Hematopoietic multipotent progenitor cell treated with erythropoietin and hydrocortisone succinate and interleukin-3 and kit ligand, for 4 days (in vitro differentiated cells): ENCODE results near the gene HK1.
A peak's percentile ranks its signal among the peaks of the same experiment; 100 is the strongest.
"Not testable (repeated sequence)": the region's sequence is repeated elsewhere in the genome, so short reads cannot be mapped to it uniquely, and the experiment has no call there.

Source experiments
- DNase-seq: peaks from one replicate; pipeline ENCODE4 v3.0.0-alpha.2; 2015

The HK1 gene

DNA sequence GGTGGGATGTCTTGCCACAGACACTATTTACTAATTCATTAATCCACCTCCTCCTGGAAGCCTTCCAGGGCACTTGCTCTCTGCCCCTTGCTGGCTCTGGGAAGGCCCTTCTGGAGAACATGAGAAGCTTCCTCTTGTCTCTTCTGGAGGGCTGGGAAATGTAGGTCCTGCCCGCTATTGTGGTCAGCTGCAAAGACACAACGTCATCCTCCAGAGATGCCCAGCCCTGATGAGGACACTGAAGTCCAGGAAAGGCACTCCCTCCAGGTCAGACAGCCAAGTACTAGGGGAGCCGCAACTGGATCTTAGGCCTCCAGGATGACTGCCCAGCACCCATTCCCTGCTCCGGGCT is 148.1 kb downstream of the HK1 start:
- no peak for DNase-seq

DNA sequence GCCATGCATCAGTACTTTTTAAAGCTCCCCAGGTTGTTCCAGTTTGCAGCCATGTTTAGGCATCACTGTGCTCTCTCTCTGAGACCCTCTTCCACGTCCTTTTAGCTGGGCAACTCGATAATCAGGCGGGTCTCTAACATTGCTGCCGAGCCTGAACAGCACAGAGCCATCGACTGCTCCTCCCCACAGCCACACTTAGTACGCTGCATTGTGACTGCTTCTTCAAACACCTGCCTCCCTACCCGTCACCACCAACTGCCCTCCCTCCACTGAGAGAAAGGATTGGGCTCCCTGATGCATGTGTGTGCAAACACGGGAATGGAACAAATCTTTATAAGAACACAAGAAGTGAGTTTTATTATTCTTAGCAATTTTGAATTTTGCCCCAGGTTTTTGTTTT is 149.9 kb downstream of the HK1 start:
- DNase-seq: no peak

DNA sequence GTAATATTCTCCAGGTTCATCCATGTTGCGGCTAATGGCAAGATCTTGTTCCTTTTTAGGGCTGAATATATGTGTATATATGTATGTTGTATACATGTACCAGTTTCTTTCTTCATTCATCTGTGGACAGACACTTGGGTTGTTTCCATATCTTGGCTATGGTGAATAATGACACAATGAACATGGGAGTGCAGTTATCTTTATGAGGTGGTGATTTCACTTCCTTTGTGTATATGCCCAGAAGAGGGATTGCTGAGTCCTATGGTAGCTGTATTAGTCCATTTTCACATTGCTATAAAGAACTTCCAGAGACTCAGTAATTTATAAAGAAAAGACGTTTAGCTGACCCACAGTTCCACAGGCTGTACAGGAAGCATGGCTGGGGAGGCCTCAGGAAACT is 155.9 kb downstream of the HK1 start:
- DNase-seq: no peak

DNA sequence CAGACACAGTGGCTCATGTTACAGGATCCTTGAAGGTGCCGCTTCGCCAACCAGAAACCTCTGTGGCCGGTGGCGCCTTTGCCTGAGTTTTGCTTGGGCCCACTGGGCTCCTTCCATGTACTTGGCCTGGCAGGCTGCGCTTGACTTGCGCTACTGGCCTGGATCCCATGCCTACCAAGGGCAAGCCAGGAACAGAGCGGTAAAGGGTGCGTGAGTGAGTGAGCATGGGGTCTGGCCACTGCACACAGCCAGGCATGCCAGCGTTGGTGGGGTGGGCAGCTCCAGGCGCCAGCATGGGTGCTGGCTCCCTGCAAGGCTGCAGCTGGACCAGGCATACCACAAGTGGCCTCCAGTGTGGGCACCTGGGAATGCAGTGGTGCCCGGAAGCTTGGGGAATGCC is 156.6 kb downstream of the HK1 start:
- DNase-seq: no peak

DNA sequence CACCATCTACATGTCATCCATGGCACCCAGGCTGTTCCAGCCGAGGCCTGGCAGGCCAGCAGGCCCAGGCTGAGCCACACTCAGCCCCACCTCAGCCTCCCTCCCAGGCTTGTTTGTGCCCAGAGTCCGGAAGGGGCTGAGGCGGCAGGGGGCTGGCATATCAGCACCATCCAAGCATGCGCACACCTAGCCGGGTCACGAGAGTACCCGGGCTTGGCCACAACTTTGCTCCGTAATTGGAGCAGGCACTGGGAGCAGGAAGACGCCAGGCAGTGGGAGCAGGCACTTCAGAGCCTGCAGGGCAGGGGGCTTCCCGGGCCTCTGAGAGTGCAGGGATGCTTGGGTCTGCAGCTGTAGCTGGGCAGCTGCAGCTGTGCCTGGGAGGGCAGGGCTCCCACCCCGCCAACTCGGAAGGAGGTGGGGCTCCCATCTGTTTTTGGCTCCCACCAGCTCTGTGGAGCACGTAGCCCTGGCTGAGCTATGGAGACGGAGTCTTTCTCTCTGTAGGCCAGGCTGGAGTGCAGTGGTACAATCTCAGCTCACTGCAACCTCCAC is 157.7 kb downstream of the HK1 start:
- no peak for DNase-seq

DNA sequence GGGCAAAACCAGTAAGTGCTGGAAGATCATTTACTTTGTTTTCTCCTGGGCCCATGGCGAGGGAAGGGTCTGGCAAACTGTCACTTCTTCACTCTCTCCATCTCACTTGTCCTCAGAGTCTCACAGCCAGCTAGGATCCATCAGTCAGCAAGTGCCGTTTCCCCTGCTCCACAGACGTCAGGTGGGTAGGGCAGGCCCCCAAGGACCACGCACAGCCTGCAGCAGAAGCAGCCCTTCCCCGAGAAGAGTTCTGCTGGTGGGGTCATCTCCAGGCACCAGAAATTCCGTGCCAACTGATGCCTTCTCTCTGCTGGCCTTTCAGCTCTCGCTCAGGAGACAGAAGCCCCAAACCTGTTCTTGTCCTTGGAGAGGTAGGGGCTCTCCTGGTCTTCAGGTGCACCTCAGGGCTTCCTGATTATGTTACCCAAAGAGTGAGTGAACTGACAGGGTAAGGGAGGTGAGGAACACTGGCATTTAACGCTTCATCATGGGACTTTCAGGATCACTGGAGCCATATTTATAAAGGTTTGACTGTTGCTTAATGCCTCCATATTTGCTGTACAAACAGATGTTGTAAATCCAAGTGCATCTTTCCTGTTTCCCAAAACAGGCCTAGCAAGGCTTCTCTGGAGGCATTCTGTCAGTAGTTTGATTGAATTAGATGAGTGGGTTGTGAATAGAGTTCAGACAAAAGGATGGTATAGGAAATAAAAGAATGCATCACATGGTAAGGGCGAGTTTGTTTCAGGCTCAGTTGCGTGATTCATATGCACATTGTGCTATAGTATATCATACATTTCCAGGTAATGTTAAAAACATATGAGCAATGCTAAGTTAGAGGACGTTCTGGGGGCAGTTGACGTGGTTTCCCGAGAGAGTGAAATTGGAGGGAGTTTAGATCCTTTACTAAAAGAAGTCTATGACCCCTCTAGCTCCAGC is 159.3 kb downstream of the HK1 start:
- no peak for DNase-seq

DNA sequence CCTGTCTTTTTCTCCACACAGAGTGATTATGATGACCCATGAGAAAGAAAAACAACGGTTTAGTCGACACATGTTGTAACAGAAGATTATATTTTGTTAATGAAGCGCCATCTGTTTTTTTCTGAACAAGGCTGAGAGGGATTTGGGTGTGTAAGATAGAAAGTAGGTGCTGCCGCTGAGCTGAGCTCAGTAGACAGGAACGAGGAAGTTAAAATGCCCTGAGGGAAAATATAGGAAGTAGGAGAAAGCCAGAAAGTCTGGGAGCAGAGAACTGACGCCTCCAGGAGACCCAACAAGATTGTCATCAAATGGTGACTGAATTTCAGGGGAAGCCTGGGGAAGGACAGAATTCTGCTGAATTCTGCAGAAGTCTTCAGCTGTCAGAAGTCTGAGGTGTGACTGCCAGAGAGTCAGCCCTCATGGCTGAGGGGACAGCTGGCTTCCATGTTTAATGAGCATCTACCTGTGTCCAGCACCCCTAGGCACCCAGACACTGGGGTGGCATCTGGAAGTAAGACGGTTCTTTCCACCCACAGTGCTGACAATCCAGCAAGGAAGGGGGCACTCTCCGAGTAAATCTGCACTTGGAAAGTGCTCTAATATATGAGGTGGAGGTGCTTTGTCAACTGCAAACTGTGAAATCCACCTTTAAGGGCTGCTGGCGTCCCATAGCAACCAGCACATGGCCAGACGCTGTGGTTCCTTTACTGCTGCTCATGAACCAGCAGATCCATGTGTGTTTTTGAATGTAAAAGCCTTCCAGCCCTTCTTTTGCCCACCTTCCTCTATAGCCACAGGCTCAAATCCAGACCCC is 160.4 kb downstream of the HK1 start:
- DNase-seq: no peak

DNA sequence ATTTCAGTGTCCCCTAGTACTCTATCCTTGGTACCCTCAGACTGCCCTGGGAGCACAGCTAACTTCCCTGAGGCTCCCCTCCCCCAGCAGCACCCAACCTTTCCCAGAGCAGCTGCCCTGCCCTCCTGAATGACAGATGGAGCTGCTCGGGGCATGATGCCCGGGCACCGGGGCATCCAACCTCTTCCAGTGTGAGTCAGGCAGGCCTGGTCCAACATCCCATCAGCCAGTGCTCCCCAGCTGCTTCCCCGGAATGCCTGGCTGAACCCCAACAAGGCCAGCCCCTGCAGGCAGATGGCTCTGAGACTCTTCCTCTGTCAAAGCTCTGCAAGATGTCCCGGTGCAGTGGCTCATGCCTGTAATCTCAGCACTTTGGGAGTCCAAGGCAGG is 161.0 kb downstream of the HK1 start:
- no peak for DNase-seq

DNA sequence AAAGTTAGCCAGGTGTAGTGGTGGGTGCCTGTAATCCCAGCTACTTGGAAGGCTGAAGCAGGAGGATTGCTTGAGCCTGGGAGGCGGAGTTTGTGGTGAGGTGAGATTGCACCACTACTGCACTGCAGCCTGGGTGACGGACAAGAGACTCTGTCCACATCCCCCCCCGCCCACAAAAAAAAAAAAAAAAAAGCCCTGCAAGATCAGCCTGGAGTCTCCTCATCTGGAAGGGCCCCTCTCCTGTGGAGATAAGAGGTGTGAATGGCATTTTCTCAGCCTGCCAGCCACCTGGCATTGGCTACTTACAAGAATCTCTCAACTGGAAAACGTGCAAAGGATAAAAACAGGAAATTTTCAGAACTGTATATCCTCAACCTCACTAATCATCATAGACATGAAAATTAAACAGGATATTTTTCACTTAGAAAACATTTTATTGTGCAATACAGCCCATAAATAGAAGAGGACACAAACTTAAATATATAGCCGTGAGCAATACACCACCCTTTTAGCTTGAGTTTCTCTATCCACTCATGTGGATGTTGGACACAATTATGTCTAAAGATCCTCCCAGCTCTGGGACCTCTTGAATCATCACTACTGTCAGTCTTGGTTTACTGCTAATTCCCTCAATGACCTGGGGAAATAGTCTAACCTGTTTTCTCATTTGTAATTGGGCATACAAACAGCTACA is 161.7 kb downstream of the HK1 start:
- DNase-seq: peak; percentile 76

DNA sequence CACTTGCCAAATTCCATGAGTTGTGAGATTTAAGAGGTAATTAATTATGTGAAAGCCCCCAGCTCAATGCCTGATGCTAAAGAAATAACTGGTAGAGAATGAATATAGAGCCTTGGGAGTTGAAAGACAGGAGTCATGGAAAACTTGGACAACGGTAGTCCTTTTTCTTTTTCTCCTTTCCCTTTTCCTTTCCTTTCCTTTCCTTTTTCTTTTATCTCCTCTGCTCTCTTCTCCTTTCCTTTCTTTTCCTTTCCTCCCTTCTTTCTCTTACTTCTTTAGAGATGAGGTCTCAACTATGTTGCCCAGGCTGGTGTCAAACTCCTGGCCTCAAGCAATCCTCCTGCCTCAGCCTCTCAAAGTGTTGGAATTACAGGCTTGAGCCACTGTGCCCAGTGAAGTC is 165.1 kb downstream of the HK1 start:
- no peak for DNase-seq

DNA sequence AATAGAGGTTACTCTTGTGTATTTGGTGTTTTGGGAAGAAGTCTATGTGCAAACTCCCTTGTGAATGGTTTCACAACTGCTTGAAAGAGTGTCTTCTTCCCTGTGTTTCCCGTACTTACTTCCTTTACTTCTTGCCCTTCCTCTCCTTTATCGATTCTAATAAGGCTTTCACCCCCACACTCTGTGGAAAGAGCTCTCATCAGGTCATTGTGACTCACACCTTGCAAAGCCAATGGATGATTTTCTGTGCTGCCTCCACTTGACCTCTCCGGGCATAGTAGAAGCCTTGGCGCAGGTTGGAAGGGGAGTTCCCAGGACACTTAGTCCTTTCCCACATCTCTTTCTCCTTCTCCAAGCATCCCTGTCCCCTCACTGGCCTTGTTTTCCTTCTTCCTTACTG is 166.7 kb downstream of the HK1 start:
- DNase-seq: no peak

DNA sequence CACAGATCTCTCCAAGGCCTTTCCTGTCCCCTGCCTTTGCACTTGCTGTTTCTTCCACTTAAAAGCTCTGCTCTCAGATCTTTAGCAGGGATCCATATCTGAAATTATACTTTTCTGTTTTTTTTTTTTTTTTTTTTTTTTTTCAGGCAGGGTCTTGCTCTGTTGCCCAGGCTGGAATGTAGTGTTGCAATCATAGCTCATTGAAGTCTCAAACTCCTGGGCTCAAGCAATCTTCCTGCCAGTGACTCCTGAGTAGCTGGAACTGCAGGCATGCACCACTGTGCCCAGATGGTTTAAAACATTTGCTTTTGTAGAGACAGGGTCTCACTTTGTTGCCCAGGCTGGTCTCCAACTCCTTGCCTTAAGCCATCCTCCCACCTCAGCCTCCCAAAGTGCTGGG is 167.9 kb downstream of the HK1 start:
- DNase-seq: no peak

DNA sequence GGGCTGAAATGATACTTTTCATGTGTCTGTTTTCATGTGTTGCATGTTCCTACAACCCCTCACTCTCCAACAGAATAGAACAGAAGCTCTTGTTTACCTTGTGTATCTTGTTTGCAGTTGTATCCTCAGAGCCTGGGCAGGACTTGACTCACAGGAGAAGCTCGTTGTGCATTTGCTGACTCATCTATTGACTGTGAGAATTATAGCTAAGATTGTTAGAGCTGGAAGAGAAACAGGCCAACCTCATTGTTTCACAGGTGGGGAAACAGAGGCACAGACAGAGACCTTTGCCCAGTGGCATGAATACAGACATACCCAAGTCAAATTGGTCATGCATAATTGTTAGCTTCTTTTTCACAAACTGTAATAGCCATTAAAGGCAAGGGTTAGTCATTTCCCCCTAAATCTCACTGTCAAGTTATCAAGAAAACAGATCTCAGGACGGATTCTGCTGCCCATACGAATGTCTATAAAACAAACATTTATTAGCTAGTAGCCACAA is 168.4 kb downstream of the HK1 start:
- no peak for DNase-seq

DNA sequence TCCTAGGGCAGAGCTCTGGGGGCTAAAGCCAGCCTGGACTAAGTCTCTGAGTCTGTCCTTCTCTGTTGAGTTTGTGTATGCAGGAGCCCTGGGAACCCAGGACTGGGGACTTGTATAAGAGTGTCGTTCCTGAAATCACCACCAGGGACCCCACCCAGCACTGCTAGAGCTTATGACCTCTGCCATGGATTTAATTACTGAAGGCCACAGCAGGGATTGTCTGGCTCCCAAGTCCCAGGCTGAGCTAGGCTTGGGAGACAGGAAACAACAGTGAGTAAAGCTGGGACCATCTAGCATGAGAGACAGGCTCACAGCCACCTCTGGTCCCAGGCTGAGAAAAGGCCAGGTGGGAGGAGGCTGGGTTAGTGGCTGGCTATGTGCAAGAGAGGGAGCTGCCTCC is 171.5 kb downstream of the HK1 start:
- peak; percentile 80 for DNase-seq

DNA sequence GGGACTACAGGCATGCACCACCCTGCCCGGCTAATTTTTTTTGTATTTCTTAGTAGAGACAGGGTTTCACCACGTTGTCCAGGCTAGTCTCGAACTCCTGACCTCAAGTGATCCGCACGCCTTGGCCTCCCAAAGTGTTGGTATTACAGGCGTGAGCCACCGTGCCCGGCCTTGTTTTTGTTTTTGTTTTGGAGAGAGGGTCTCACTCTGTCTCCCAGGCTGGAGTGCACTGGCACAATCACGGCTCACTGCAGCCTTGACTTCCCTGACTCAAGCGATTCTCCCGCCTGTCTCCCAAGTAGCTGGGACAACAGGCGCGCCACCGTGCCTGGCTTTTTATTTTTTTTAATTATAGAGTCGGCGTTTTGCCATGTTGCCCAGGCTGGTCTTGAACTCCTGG is 172.1 kb downstream of the HK1 start:
- not testable (repeated sequence) for DNase-seq

DNA sequence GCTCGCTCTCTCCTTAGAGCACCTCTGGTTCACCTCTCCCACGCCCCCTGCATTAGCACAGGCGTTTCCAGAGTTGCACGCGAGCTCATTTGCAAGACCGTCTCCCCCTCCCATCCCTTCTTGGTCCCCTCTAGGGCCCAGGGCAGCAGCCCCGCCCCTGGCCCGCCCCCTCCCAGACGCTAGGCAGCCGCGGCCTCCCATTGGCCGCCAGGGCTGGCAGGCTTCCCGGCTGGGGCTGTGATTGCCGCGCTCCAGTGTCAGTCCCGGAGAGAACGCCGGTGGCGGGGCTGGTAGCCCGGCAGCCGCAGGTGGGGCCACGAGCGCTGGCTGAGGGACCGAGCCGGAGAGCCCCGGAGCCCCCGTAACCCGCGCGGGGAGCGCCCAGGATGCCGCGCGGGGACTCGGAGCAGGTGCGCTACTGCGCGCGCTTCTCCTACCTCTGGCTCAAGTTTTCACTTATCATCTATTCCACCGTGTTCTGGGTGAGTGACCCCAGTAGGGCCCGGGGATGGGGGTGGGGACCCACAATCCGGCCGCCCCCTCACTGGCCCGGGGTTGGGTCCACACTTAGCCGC is 173.0 kb downstream of the HK1 start, which contains the start of gene TSPAN15:
Gene TSPAN15, plus strand, starts transcription at position 257 of the 575 bp plus-strand sequence. Its CDS starts 130 bp downstream, at position 387.
- peak; percentile 84 for DNase-seq
